OCI-M1 (cell line): ENCODE measurements around the gene CTSZ.
"Not testable (repeated sequence)": the region's sequence is repeated elsewhere in the genome, so short reads cannot be mapped to it uniquely, and the experiment has no call there.

ENCODE experiments used
- DNase-seq: peaks from one replicate; lab custom pipeline; 2025; lab: John Stamatoyannopoulos, UW

CTSZ gene

DNA sequence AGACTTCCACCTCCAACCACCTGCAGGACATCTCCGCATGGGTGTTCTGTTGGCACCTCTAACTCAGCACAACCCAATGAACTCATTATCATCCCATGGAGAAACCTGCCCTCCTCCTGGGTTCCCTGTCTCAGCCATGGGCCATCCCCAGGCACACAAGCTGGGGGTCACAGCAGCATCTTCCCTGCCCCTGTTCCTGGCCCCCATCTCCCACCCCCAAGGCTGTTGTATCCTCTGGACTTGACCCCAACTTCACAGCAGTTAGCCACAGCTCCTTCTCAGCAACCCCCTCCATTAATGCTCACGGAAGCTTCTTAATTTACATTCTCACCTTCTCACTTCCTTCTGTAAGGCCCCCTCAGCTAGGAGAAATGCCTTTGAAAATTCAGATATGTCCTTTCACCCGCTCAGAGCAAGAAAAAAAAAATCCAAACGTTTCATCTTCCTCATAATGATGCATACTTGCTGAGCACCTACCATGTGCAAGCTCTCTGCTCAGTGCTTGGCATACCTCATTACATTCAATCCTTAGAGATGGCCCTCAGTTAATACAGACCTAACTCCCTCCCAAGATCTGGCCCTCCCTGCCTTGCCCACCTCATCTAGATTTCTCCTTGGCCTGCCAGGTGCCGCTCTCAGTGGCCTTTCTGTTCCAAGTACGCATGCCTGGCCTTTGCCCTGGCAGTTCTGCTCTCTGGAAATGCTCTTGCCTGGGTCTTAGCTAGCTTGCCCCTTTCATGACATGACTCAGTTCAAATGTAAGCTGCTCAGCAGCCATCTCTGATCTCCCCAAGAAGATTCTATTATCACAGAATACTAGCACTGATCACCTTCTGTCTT is 28.5 kb downstream of the CTSZ start:
- DNase-seq = no peak

DNA sequence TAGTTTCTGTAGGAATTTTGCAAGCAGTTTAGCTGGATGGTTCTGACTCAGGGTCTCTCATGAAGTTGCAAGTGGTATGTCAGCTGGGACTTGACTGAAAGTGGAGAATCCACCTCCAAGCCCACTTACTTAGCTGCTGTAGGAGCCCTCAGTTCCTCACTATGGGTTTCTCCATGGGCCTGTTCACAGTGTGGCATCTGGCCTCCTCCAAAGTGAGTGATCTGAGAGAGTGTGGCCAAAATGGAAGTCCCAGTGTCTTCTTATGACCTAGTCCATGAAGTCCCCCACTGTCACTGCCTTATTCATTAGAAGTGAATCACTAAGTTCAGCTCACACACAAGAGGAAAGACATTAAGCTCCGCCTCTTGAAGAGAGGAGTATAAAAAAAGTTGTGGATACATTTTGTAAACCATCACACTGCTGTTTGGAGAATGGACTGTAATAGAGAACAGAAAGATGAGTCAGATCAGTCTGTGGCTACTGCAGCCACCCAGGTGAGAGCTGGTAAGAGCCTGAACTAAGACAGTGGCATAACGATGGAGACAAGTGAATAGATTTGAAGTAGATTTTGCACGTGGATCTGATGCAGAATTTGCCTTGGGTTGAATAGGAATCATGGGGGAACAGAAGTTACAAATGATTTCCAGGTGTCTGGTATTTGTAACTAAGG is 30.9 kb downstream of the CTSZ start:
- no peak for DNase-seq

GRCh38 chr20:58975353-58975752 is 31.7 kb downstream of the CTSZ start:
- no peak for DNase-seq

GRCh38 chr20:58973866-58974265 is 33.2 kb downstream of the CTSZ start:
- DNase-seq = no peak

- DNase-seq = no peak
Observed at GRCh38 chr20:58973179-58973578, 33.9 kb downstream of the CTSZ start.

- no peak for DNase-seq
Observed at GRCh38 chr20:58971429-58971828, 35.6 kb downstream of the CTSZ start.

- DNase-seq = no peak
Observed at GRCh38 chr20:58970146-58970545, 36.9 kb downstream of the CTSZ start.

- DNase-seq = no peak
Observed at GRCh38 chr20:58969439-58969838, 37.6 kb downstream of the CTSZ start.

DNA sequence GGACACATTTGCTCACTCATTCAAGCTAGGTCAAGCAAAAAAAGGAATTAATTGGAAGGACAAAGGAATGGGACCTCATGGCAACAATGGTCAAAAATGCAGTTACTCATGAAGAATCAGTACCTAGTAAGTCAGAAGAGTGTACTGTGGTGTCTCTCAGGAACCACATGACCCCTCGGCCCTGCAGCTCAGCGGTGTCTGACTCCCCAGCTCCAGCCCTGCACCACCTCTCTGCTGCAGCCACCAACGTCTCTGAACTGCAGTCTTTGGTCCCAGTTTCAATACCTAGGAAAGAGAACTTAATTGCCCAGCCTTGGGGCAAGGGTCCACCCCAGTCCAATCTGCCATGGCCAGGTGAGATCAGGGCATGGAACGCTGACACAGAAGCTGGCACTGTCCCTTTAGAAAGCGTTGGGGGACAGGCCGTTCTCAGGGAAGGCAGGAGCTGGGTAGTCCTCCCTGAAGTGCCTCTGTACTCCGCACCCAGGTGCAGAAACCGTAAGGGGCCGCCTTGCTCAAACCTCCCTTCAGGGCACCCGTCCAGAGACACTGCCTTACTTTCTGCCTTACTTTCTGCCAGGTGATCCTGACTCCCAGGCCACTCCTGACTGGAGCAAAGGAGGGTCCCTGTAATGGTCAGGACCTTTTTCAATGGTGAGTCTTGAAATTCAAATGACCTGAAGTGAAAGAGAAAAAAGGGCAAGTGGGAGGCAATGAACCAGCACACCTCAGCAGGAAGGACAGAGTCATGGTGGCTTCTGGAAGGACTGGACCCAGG is 39.2 kb downstream of the CTSZ start:
- DNase-seq = no peak

- no peak for DNase-seq
Observed at GRCh38 chr20:58965270-58966064, 41.6 kb downstream of the CTSZ start.

GRCh38 chr20:58963922-58964321 is 43.1 kb downstream of the CTSZ start:
- peak; percentile 13 for DNase-seq

DNA sequence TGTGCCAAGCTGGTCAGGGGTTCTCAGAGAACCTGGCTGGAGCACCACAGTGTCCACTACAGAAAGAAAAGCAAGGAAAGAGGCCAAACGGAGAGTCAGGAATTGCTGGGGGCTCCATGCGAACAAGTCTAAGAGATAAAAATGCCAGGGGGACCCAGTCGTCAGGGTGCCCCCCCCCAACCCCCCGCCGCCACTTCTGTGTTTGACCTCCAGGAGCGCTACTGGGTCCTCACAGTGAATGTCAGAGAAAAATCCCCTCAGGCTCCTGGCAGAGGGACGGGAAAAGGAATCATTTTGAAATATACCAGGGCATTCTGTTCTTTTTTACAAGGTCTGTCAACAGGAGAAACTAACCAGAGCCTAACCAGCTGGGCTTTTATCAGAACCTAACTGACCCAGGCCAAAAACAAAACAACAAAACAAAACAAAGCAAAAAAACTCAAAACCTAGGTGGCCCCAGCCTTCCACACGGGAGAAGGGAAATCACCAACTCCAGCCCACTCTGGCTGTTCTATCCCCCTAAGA is 43.9 kb downstream of the CTSZ start:
- DNase-seq = no peak

DNA sequence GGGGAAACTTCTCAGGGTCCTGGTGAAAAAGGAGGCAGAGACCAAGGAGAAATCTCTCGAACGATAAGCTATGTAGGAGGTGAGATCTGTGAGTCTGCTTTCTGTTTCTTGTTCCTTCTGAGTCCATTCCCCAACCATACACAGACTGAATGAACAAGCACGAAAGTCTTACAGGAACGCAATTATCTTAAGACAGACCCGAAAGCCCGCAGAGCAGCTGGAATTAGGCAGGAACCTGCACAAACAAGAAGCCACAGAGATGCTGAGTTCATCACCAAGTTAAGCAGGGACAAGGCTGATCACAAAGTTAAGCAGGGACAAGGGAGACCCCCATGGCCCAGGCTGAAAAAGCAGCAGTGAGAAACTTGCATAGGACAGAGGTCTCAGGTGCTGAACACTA is 47.4 kb downstream of the CTSZ start:
- peak; percentile 26 for DNase-seq

DNA sequence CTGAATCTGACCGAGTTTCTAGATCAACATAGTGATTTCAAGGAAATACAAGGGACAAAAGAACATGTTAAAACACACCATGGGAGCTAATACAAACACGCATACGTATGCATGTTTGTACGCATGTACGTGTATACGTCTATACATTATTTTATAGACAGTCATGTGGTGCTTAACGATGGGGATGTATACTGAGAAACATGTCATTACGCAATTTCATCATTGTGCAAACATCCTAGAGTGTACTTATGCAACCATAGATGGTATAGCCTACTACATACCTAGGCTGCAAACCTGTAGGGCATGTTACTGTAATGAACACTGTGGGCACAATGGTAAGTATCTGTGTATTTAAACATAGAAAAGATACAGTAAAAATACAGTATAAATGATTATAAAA is 51.0 kb downstream of the CTSZ start:
- peak; percentile 16 for DNase-seq

DNA sequence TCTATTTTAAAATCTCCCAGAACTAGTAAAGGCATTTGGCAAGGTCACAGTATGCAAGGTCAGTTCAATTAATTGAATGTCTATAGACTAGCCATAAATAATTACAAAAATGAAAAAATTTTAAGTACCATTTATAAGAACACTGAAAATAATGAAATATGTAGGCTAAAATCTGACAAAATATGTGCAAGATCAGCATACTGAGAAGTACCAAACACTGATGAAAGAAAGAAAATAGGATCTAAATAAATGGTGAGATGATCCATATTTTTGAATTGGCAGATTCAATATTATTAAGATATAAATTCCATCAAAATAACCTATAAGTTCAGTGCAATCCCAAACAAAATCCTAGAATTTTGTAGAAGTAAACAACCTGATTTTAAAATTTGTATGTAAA is 54.0 kb downstream of the CTSZ start:
- no peak for DNase-seq

DNA sequence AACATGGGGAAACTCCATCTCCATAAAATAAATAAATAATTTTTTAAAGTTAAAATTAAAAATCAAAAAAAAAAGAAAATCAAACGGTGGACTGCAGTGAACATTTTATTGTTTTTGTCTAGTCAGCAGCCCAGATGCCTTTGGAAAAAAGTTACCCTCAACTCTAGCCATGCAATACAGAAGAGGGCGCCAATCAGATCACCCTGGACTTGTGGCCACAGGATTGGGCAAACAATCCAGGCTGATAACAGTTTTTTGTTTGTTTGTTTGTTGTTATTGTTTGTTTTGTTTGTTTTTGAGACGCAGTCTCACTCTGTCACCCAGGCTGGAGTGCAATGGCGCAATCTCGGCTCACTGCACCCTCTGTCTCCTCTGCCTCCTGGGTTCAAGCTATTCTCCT is 56.5 kb downstream of the CTSZ start:
- DNase-seq = peak; percentile 13

DNA sequence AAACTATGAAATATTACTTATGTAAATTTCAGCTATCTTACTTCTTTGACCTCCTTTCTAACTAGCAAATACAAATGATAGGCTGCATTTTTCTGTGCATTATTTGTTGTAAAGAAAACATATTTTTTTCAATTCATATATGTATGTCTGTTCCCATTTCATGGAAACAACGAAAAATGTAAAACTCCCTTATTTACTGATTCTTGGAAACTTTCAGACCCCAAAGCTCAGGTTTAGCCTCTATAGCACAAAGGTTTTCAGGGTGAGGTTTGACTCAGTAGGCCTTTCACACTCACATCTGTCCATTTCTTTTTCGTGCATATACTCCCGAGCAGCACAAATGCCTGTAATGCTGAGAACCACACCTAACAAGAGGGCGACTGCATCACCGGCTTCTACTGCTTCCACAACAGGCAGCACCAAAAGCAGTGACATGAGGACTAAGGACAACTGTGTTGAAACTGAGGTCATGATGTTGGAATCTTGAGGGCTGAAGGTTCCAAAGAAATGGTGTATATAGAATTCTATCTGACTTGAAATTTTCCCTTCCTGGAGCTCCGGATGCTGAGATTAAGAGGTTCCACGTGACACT is 59.2 kb downstream of the CTSZ start:
- not testable (repeated sequence) for DNase-seq

GRCh38 chr20:58945965-58946631 is 61.0 kb downstream of the CTSZ start:
- DNase-seq = peak; percentile 43
